ENCODE results near the gene GP9. TPM values are rescaled to one million over a fixed set of nuclear protein-coding genes. Genes with fewer than 3 reads are reported as not detected.
"Not testable (repeated sequence)": the region's sequence is repeated elsewhere in the genome, so short reads cannot be mapped to it uniquely, and the experiment has no call there.

GP9 gene
- total RNA-seq, 4 donors from 2014 or later: 0.50 TPM; not detected in 3

GRCh38 chr3:129107793-129108192, 47.2 kb downstream of the GP9 start:
- TF ChIP-seq POLR2A (IDR thresholded peaks at IDR 0.05; ENCODE audit: low read depth): no peak
- TF ChIP-seq CTCF (IDR thresholded peaks at IDR 0.05): no peak
- no peak for TF ChIP-seq POLR2AphosphoS5 (IDR thresholded peaks at IDR 0.05)
- no peak for TF ChIP-seq EP300 (IDR thresholded peaks at IDR 0.05)
- Histone ChIP-seq H3K9me3 (no peaks in the 10 kb centered on the region), H3K4me1 (peaks cover 0 to 18% (median 9%) of the 10 kb centered on the region in 4 donors), H3K4me3 (no peak overlapping the region), H3K27ac (replicated peaks in 1 of 4) (no peak overlapping the region), H3K36me3 (peaks cover 0 to 57% (median 15%) of the 10 kb centered on the region in 4 donors), H3K27me3 (no peaks in the 10 kb centered on the region)
- 87% methylated on average over 8 of the region's 8 CpGs for WGBS
- DNase-seq (ENCODE audit: extremely low spot score): no peak
- intact Hi-C loops (cut with DNase I): no loop called here

GRCh38 chr3:129111076-129111780, 50.6 kb downstream of the GP9 start:
- Histone ChIP-seq H3K36me3 (peaks cover 0 to 76% (median 19%) of the 10 kb centered on the region in 4 donors), H3K4me1 (peaks cover 5 to 17% (median 11%) of the 10 kb centered on the region in 4 donors)
- H3K4me3 ChIP-seq; H3K27me3 ChIP-seq; H3K27ac ChIP-seq (replicated peaks in 1 of 4); intact Hi-C loops (cut with DNase I); DNase-seq (ENCODE audit: extremely low spot score); H3K9me3 ChIP-seq: not testable (repeated sequence)
- WGBS: 91% methylated on average over 9 of the region's 10 CpGs

Other genes starting within 250 kb of the GP9 start
- gene ACAD9, start 181.2 kb upstream of the GP9 start, total RNA-seq: 10 to 100 TPM; 25.6 to 41.6 (median 30.3) TPM
- 1 to 10 TPM in 1 of 4 donors, under 1 TPM in 3; 0.19 to 1.2 (median 0.47) TPM for gene CFAP92, start 66.7 kb upstream of the GP9 start, total RNA-seq
- 10 to 100 TPM in 1 of 4 donors, 1 to 10 TPM in 3; 5.8 to 15.8 (median 7.9) TPM for gene EFCC1, start 59.5 kb upstream of the GP9 start, total RNA-seq
- gene RAB43, start 61.0 kb downstream of the GP9 start, total RNA-seq: 10 to 100 TPM in 3 of 4 donors, 1 to 10 TPM in 1; 7.5 to 18.4 (median 17.6) TPM
- 10 to 100 TPM; 15.4 to 26.7 (median 18.4) TPM for gene ISY1, start 100.3 kb downstream of the GP9 start, total RNA-seq
- 100 to 1,000 TPM; 395 to 523 (median 469) TPM for gene CNBP, start 123.1 kb downstream of the GP9 start, total RNA-seq
- gene COPG1, start 188.8 kb downstream of the GP9 start, total RNA-seq: 10 to 100 TPM; 55.6 to 89.1 (median 70.4) TPM
- gene HMCES, start 218.1 kb downstream of the GP9 start, total RNA-seq: 10 to 100 TPM; 24.5 to 39.3 (median 30.6) TPM